Fibroblast of skin of right quadriceps (primary cell): ENCODE results near the gene IGF2BP2.
"Not testable (repeated sequence)": the region's sequence is repeated elsewhere in the genome, so short reads cannot be mapped to it uniquely, and the experiment has no call there.

Experiments
- DNase-seq: peaks from one replicate; pipeline ENCODE4 v3.0.0-alpha.2; 2013

The IGF2BP2 gene

DNA sequence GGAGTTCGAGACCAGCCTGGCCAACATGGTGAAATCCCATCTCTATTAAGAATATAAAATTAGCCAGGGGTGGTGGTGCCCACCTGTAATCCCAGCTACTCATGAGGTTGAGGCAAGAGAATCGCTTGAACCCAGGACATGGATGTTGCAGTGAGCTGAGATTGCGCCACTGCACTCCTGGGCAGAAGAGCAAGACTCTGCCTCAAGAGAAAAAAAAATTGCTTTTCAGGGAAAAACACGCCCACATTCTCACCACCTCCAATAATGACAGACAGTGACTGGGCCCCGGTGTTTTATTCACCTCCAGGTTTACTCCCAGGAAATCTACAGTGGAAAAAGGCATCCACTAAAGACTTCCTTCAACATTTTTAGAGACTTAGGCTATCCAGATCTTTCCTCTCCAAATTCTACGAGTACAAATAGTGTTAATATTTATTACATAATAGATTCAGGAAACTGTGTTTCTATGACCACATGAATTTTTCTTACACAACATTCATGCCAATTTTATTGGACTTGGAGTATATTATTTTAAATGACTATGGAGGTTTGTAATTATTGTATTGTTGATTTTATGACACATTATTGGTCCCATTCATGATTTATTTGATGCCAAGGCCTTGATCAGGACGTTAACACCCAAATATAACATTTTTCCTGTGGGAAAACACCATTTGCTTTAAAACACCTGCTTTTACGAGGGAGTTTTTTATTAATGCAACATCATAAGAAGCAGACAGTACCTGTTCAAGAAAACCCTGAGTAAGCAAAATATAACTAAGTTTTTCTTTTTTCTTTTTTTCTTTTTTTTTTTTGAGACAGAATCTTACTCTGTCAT, 26.6 kb downstream of the IGF2BP2 start:
- no peak for DNase-seq

DNA sequence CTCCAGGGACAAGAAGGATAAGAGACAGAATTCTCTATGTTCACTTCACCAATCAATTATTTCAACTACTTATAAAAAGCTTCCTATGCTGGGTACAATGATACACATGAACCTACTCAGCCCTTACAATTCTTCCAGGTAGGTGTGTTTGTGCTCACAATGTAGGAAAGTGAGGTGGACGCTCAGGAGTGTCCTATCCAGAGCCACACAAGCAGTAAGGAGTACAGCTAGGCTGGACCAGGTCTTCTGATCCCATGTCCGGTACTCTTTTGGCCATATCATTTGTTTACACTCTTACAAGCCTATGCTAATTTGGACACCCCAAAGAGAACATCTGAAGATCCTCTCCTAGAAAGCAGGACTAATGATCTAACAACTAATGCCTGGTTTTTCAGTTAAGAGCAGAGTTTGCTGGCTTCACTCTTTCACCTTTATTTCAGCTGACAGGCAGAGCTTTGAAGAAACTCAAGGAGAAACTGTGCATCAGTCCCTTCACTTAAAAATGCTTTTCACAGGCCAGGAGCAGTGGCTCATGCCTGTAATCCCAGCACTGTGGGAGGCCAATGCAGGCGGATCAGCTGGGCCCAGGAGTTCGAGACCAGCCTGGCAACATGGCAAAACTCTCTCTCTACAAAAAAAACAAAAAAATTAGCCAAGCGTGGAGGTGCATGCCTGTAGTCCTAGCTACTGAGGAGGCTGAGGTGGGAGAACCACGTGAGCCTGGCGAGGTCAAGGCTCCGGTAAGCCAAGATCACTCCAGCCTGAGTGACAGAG, 27.5 kb downstream of the IGF2BP2 start:
- DNase-seq: no peak

DNA sequence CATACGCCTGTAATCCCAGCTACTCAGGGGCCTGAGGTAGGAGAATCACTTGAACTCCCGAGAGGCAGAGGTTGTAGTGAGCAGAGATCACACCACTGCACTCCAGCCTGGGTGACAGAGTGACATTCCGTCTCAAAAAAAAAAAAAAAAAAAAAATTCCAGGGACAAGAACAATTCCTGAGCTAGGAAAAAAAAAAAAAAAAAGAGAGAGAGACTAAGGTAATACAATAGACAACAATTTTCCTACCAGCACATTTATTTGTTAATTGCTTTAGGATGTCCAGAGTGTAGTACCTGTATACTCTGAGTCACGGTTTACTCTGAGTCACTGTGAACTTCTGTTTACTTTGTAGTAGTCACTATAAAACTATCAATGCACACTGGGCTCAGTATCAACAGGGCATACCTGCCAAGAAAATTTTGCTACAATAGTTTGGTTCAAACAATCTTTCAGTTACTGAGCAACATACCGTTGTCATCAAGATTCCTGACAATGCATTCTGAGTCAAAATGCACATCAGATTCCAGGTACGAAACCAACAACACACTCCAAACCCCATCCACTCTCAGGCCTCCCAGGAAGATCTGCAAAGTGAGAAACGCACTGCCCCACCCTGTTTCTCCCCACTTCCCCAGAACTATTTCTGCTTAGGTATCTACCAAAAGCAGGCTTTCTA, 28.3 kb downstream of the IGF2BP2 start:
- peak; percentile 60 for DNase-seq

DNA sequence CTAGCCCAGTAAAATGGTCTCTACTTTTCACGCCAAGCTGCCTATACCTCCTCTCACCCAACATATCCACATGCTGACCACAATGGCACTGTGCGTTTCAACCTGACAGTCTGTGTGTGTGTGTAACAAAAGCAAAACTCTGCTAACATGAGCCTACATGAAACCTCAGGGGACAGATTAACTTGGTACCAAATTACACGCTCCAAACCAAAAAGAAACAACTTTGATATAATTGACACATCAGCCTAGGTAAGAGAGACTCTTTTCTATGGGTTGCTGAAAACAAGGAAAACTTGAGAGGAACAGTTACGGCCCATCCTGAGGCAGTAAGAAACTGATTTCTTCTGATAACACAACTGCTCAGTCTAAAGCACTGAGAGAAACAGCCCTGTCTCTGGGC, 31.5 kb downstream of the IGF2BP2 start:
- no peak for DNase-seq

DNA sequence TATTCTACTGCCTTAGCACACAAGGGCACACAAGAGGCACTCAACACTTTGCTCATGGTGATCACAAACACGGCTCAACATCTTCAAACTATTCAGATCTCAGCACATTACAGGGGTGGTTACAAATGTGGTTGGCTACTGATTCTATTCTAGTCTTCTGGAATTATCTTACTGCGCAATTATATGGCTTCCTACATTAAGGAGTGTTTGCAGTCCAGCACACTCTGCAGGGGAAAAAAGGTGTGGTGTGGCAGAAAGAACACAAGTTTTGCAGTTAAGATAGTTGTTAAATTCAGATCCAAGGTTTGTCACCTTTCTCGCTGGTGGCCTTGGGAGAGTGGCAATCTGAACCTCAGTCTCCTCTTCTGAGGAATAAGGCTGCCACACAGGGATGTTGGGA, 31.9 kb downstream of the IGF2BP2 start:
- no peak for DNase-seq

DNA sequence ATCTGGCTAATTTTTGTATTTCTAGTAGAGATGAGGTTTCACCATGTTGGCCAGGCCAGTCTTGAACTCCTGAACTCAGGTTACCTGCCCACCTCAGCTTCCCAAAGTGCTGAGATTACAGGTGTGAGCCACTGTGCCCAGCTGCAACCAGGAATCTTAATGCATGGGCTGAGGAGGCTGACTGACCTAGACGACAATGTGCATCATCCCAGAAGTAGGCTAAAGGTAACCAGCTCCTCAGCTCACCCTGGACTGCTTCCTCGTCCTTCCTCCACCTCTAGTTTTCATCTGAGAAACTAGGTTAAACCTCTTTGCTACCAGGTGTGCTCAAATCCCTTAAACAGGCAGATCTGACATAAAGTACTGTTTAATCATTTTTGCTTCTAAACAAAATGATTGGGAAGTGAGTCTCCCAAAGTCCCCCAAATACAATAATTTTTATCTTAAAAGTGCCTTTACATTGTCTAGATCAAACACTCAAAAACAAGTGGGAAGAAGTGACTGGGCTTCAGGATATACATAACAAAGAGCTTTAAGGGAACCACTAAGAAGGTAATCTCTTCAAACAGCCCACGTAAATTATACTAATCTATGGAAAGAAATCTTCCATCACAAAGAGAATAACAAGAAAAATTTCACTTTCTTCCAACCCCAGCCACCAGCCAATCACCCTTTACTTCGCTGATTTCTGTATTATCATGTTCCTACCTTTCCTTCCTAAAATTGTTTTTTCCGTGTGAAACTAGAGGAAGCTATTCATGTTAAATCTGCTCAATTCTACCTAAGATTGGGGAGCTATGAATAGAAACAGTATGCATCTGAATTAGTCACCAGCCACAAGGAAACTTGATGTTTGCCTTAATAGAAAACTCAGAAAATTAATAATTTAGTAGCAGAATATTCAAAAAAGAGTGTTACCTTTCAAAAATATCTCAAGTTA, 34.7 kb downstream of the IGF2BP2 start:
- DNase-seq: no peak

DNA sequence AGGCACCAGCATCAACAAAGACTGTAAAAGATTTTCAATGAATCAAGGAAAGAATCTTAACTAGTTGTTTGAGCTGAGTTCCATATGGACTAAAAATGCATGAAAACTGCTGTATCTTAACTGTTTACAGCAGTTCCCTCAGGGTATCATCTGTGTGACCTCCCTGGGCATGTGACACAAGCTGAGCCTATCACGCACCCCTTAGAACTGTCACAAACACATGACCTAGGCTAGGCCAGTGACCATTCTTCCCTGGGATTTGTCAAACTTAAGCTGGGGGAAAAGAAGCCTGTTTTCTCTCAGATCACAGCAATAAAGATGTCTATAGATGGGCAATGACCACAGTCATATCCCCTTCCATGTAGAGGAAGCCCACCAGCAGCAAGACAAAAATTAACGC, 35.7 kb downstream of the IGF2BP2 start:
- no peak for DNase-seq

DNA sequence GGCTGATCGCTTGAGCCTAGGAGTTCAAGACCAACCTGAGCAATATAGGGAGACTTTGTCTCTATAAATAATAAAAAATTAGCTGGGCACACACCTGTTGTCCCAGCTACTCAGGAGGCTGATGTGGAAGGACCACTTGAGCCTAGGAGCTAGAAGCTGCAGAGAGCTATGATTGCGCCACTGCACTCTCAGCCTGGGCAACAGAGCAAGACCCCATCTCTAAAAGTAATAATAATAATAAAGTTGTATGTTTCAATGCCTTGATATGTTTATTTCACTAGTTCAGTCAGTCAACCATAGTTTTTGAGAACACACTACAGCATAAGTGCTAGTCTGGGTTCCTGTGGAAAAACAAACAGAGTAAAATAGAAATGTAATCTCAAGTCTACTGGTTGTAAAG, 36.5 kb downstream of the IGF2BP2 start:
- DNase-seq: no peak

DNA sequence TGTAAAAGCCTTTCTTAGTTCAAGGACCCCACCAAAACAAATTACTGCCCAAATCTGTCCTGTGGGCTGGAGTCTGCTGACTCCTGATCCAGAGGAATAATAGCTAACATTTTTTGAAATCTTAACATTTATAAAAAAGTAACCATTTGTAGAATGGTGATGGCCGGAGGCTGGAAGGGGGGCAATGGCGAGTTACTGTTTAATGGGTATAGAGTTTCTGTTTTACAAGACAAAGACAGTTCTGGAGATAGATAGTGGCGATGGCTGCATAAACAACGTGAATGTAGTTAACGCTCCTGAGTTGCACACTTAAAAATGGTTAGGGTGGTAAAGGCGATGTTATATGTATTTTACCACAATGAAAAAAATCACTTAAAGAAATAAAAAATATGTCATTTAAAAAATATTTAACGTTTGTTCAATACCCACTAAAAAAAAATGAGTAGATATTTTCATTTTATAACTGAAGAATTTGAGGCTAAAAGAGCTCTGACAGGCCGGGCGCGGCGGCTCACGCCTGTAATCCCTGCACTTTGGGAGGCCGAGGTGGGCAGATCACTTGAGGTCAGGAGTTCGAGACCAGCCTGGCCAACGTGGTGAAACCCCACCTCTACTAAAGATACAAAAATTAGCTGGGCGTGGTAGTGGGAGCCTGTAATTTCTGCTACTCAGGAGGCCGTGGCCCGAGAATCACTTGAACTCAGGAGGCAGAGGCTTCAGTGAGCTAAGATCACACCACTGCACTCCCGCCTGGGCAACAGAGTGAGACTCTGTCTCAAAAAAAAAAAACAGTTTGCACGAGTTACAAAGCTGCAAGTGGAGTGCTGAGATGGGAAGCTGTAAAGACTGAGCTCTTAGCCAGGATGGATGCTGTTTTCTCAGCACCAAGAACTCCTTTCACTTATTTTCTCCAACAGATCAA, 37.6 kb downstream of the IGF2BP2 start:
- no peak for DNase-seq

DNA sequence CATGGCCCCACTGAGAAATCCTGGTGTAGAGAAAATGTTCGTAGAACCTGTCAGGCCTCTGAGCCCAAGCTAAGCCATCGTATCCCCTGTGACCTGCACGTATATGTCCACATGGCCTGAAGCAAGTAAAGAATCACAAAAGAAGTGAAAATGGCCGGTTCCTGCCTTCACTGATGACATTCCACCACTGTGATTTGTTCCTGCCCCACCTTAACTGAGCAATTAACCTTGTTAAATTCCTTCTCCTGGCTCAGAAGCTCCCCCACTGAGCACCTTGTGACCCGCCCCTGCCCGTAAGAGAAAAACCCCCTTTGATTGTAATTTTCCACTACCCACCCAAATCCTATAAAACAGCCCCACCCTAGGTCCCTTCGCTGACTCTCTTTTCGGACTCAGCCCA, 38.6 kb downstream of the IGF2BP2 start:
- DNase-seq: not testable (repeated sequence)

DNA sequence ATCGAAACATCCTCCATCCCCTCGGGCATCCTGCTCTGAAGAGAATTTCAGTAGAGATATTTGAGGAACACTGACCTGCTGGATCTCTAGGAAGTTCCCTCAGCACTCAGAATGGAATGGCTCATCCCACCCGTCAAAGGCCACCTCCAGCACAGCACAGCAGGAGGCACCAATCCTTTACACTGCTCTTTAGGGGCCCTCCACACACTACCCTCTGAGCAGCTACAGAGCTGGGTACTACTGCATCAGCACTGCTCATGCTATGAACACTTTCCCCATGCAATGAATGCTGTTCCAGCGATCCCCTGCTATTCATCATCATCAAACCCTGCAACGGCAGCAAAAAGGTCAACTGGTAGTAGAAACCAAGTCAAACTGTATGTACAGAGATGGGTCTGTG, 40.5 kb downstream of the IGF2BP2 start:
- no peak for DNase-seq

DNA sequence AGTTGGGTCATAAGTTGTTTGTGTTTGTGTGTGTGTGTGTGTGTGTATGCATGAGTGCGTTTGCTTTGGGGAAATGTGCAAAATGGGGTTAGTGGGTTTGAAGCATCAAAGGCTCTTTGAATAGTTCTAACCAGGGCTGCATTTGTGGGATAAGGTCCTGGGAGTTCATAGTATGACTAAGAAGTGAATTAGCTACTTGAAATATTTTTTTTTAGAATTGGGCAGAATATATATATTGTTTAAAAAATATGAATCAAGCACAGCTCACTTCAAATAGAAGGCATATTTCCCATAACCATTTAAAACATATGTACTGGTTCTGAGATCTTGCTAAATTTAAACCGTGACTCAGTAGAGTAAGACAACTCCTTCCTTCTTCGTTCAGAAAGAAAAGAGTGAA, 43.1 kb downstream of the IGF2BP2 start:
- peak; percentile 86 for DNase-seq

DNA sequence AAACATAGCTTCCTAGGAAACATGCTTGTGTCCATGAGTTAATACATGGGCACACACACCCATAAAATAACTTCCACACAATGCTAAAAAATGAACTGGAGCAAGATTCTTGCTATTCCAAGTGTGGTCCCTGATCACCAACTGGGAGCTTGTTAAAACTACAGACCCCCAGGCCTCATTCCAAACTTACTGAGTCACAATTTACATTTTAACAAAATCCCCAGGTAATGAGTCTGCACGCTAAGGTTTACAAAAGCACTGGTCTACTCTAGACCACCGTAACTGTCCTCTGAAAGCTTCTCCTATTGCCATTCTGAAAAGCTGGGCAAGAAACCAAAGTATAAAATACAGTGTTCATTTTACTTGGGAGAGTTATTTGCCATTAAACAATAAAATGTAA, 45.4 kb downstream of the IGF2BP2 start:
- DNase-seq: no peak

DNA sequence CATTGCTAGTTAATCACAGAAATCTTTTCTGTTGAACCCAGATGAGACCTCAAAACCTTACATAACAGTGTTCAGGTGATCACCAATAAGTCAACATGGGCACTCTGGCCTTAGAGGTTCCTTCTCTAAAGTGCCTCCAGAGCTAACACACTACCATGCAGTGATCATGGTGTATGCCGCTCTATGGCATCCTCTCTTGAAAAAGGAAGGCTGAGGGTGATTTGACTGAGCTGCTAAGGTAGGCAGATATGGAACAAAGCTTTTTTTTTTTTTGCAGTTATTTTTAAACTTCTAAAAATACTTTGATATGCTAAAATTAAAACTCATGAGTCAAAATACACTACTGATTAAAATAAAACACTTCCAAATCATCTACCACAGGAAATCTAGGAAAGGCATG, 46.0 kb downstream of the IGF2BP2 start:
- DNase-seq: no peak

DNA sequence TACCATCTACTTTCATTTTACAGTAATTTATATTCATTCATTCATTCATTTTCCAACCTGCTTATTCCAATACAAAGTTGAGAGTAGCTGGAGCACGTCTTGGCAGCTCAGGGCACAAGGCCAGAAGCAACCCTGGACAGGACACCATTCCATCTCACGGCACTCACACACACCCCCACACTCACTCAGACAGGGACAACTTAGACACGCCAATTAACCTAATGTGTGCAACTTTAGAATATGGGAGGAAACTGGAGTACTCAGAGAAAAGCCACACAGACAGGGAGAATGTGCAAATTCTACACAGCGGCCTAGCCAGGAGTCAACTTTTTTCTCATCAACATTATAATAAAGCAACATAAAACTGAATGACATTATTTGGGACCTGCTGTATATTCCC, 46.7 kb downstream of the IGF2BP2 start:
- no peak for DNase-seq

DNA sequence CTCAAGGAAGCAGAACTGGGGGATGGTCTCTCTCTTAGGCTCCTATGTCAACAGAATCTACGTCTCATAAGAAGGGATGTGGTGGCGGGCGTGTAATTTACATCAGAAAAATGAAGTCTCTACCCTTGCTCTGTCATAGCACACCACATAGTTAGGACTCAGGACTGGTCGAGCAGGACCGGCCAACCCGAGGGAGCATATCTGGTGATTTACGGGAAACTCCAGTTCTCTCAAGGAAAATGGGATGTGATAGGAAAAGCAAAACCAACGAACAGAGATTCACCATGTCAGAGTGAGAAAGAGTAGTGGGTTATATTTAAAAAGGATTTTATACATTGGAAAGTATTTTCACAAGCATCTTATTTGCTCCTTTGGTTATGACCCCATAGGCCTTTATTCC, 54.7 kb downstream of the IGF2BP2 start:
- DNase-seq: no peak

DNA sequence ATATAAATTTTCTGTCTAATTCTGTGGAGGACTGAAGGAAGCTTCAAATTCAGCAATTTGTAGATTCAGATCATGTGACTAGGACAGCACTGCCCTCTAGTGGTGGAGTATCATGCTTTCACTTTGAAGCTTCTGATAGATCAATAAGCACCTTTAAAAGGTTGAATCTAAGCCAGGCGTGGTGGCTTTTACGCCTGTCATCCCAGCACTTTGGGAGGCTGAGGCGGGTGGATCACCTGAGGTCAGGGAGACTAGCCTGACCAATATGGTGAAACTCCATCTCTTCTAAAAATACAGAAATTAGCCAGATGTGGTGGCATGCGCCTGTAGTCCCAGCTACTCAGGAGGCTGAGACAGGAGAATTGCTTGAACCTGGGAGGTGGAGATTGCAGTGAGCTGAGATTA, 56.3 kb downstream of the IGF2BP2 start:
- DNase-seq: peak; percentile 52

DNA sequence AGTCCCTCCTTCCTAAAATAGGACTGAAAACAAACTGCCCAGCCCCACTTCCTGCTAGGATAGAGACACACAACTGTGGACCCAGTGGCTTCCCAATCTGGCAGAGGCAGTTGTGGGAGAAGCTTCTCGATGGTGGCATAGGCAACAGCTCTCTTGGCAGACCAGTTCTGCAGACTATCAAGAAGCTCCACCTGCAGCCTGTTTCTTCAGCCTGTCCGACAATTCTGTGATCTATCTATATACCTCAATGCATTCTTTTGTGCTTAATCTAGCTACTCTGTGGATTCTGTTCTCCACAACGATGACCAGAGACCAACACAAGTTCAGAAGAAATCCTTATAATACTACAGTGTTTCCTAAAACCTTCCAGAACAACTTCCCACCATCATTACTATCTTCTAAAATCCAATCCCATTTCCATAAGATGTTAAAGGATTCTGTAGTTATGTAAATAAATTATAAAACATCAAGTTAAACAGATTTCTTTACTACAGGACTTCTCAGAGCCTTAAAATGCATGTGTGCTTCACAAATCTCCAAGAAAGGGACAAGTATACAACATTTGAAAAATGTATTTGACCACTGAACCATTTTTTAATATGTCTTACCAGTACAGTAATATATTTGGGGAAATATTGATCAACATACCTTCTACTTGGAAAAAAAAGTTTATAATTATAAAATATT, 57.7 kb downstream of the IGF2BP2 start:
- no peak for DNase-seq

DNA sequence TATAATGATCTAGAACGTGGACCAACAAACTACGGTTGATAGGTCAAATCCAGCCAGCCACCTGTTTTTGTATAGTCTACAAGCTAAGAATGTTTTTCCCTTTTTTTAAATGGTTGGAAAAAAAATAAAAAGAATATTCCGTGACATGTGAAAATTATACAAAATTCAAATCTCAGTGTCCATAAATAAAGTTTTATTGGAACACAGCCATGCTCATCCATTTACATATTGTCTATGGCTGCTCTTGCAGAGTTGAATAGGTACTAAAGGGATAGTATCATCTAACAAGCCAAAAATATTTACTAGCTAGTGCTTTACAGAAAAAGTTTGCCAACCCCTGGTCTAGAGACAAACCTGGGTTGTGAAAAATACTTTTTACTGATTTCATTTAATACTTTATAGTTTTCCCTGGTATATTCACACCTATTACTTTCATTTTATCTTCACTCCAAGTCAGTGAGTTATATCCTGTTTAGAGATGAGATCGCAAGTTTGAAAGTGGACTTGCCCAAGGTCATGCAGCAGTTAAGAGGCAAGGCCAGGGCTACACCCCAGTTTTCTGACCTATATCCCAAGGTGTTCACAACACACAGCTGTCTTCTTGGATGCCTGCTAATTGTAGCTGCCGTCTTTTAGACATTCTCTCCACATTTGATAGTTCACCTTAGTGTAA, 58.4 kb downstream of the IGF2BP2 start:
- DNase-seq: no peak

DNA sequence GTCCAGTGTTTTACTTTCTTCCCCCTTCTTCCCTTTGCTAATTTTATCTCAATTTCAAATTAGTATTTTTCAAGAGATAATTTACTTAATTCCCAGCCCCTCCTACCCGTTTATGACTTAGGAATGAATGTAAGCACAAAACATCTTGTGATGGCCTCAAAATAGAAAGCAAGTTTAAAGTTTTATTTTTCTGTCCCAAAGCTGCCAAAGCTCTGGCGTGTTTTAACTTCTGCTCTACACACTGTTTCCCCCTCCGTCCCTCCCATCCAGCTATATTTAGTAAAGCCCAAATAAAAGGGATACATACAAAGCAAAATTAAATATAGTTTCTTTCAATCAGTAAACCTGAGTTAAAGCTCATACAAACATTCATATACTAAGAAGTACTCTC, 59.9 kb downstream of the IGF2BP2 start:
- DNase-seq: no peak
